ENCODE measurements around the gene RNF220.

GRCh38 chr1:44359234-44359935 is 45.7 kb upstream of the RNF220 start:
- TF ChIP-seq CTCF (IDR thresholded peaks at IDR 0.05) (no peak), EP300 (IDR thresholded peaks at IDR 0.05) (no peak)
